Lung (tissue), 12 donors: ENCODE data around the gene ZFYVE9. TPM values are rescaled to one million over a fixed set of nuclear protein-coding genes. Genes with fewer than 3 reads are reported as not detected.

ENCODE experiments used
- ATAC-seq: fragments of 200-7000 bp; cut with Tn5 transposase; one replicate; pipeline ENCODE4 v1.9.1; 2020; ENCODE audit warnings: moderate number of reproducible peaks; ENCODE audit not compliant: insufficient read depth, low FRiP score
- DNase-seq, 3 donors: peaks; one replicate each; pipeline ENCODE4 v3.0.0-alpha.2; 2013 to 2017
- H3K27ac ChIP-seq, 2 donors: one replicate each; pipeline ENCODE4 v1.5.1; 2013; ENCODE audit warnings: mild to moderate bottlenecking in 2 of 2, moderate library complexity in 2 of 2, control low read depth in 1 of 2, inconsistent platforms in 1 of 2, low read depth in 1 of 2, low read length in 1 of 2
- H3K27me3 ChIP-seq, 3 donors: one replicate each; pipeline ENCODE4 v1.5.1; 2013; ENCODE audit warnings: low read length in 2 of 3; ENCODE audit not compliant: control insufficient read depth in 3 of 3, insufficient read depth in 3 of 3
- H3K36me3 ChIP-seq, 4 donors: one replicate each; pipeline ENCODE4 v1.5.1; 2013; ENCODE audit warnings: low read length in 4 of 4, mild to moderate bottlenecking in 1 of 4, moderate library complexity in 1 of 4; ENCODE audit not compliant: control insufficient read depth in 4 of 4, insufficient read depth in 4 of 4
- H3K4me1 ChIP-seq, 5 donors: one replicate each; pipeline ENCODE4 v1.5.1; 2013; ENCODE audit warnings: low read length in 5 of 5, mild to moderate bottlenecking in 2 of 5, moderate library complexity in 1 of 5; ENCODE audit not compliant: control insufficient read depth in 5 of 5, insufficient read depth in 5 of 5
- H3K4me3 ChIP-seq: one replicate; pipeline ENCODE4 v1.5.1; 2013; ENCODE audit warnings: mild to moderate bottlenecking, control low read depth, moderate library complexity
- H3K9ac ChIP-seq, 2 donors: one replicate each; pipeline ENCODE4 v1.5.1; 2013; ENCODE audit warnings: low read length in 2 of 2, control low read depth in 1 of 2; ENCODE audit not compliant: insufficient read depth in 1 of 2
- H3K9me3 ChIP-seq, 4 donors: one replicate each; pipeline ENCODE4 v1.5.1; 2013; ENCODE audit warnings: low read length in 3 of 4, mild to moderate bottlenecking in 1 of 4, moderate library complexity in 1 of 4; ENCODE audit not compliant: control insufficient read depth in 4 of 4, insufficient read depth in 3 of 4
- WGBS, 2 donors: extraction: QIAGEN DNeasy Blood & Tissue Kit; methylation state at CpG; one replicate each; pipeline ENCODE4 v1.1.7; 2013; 5-methylcytosine and 5-hydroxymethylcytosine counted together
- polyA plus RNA-seq, 2 donors: library from polyadenylated mRNA; stranded (reverse); fragments of 200-250 nt; gene quantifications; one replicate each; pipeline ENCODE4 v1.2.1, GENCODE V29; 2013
- total RNA-seq, 2 donors: library from RNA; depleted of rRNA in 1 of 2; stranded (reverse); fragments of >200 nt in 1 of 2; gene quantifications; one replicate each; pipeline ENCODE4 v1.2.1, GENCODE V29; 2014 to 2021
- TF ChIP-seq, protein P1 (sequence below): IDR thresholded peaks from 2 replicates; pipeline ENCODE4 v1.5.1; 2012; ENCODE audit warnings: mild to moderate bottlenecking; ENCODE audit errors: control extremely low read depth, extremely low read depth
- donor health status: control.
- donor health status: control.
- donor health status: Bipolar disorder and iron deficiency.
- donor health status: healthy.
- donor health status: DM: yes; HTN: yes; CAD: no.

ZFYVE9 gene
- total and polyA plus RNA-seq, 4 donors, result 3.3 to 51.5 (median 9.9) TPM

DNA sequence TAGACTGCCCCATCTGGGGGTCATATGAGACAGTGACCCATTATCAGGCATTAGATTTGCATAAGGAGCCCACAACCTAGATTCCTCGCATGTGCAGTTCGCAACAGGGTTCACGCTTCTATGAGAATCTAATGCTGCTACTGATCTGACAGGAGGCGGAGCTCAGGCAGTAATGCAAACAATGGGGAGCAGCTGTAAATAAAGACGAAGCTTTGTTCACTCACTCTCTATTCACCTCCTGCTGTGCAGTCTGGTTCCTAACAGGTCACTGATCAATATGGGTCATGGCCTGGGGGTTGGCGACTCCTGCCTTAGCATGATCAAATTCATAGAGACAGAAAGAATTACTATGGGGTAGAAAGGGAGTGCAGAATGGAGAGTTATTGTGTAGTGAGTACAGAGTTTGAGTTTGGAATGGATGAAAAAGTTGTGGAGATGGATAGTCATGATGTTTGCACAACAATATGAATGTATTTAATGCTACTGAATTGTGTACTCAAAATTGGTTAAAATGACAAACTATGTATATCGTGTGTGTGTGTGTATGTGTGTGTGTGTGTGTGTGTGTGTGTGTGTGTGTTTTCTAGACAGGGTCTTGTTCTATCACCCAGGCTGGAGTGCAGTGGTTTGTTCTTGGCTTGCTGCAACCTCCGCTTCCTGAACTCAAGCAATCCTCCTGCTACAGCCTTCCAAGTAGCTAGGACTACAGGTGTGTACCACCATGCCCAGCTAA lies 43.6 kb upstream of the ZFYVE9 start:
- H3K9ac ChIP-seq, result no peak overlapping the region
- H3K36me3 ChIP-seq, result no peaks in the 10 kb centered on the region
- TF ChIP-seq, protein P1, sequence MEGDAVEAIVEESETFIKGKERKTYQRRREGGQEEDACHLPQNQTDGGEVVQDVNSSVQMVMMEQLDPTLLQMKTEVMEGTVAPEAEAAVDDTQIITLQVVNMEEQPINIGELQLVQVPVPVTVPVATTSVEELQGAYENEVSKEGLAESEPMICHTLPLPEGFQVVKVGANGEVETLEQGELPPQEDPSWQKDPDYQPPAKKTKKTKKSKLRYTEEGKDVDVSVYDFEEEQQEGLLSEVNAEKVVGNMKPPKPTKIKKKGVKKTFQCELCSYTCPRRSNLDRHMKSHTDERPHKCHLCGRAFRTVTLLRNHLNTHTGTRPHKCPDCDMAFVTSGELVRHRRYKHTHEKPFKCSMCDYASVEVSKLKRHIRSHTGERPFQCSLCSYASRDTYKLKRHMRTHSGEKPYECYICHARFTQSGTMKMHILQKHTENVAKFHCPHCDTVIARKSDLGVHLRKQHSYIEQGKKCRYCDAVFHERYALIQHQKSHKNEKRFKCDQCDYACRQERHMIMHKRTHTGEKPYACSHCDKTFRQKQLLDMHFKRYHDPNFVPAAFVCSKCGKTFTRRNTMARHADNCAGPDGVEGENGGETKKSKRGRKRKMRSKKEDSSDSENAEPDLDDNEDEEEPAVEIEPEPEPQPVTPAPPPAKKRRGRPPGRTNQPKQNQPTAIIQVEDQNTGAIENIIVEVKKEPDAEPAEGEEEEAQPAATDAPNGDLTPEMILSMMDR, result no peak
- no peak overlapping the region for H3K4me3 ChIP-seq
- no peak for ATAC-seq
- no peaks in the 10 kb centered on the region for H3K27me3 ChIP-seq
- H3K4me1 ChIP-seq, result no peaks in the 10 kb centered on the region
- WGBS, 2 donors, result 60 to 75% methylated on average over 8 of the region's 8 CpGs
- no peak overlapping the region for H3K27ac ChIP-seq
- DNase-seq, result no peak
- H3K9me3 ChIP-seq, result no peaks in the 10 kb centered on the region

DNA sequence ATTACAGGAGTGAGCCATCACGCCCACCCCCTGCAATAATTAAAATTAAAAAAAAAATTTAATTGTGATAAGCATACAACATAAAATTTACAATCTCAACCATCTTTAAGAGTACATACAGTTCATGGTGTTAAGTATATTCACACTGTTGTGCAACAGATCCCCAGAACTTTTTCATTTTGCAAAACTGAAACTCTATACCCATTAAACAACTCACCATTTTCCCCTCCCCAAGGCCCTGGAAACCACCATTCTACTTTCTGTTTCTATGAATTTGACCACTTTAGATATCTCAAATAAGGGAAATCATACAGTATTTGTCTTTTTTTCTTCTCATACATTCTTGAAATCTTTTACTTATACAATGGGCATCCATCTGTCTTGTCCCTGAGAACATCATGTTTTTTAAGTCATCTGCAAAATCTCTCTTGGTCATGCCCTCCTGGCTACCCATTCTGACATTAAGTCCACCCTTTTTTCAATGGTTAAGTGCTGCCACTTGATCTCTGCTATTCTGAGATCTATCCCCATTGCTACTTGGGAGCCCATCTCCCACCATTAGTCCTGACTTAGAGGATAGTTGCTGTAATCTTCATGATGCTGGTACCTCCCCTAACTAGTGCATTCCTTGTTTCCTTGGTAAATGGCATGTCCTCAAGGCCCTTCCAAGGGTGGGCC lies 39.4 kb upstream of the ZFYVE9 start:
- H3K27me3 ChIP-seq, result no peaks in the 10 kb centered on the region
- TF ChIP-seq, protein P1, result no peak
- no peak for DNase-seq
- no peak overlapping the region for H3K9ac ChIP-seq
- ATAC-seq, result no peak
- 85 to 100% methylated on average over 1 of the region's 1 CpG for WGBS, 2 donors
- no peak overlapping the region for H3K27ac ChIP-seq
- H3K36me3 ChIP-seq, result no peaks in the 10 kb centered on the region
- H3K4me3 ChIP-seq, result no peak overlapping the region
- no peaks in the 10 kb centered on the region for H3K4me1 ChIP-seq
- no peaks in the 10 kb centered on the region for H3K9me3 ChIP-seq

DNA sequence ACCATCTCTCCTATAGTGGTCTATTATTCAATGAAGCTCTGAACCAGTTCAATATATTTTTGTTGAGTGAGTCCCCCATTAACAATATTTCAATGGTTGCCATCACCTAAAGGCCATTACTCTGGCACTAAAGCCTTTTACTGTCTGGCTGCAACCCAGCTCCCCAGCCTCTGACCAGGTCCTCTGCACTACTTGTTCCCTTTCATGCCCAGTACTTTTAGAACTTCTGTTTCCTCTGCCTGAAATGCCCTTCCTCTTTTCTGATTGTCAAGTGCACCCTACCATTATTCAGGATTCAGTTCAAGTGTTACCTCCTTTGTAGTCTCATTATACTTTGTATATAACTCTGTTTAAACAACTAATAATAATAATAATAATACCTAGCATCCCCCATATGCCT lies 30.4 kb upstream of the ZFYVE9 start:
- Histone ChIP-seq H3K27me3 (no peaks in the 10 kb centered on the region), H3K4me1 (peaks cover 0 to 1% (median 0%) of the 10 kb centered on the region in 5 donors), H3K9me3 (no peaks in the 10 kb centered on the region), H3K36me3 (no peaks in the 10 kb centered on the region), H3K27ac (no peak overlapping the region), H3K4me3 (no peak overlapping the region), H3K9ac (no peak overlapping the region)
- TF ChIP-seq, protein P1, result no peak
- DNase-seq, result no peak
- no peak for ATAC-seq
